Measurements from ENCODE around the gene PJA2. TPM values are rescaled to one million over a fixed set of nuclear protein-coding genes. Genes with fewer than 3 reads are reported as not detected.
A peak's percentile ranks its signal among the peaks of the same experiment; 100 is the strongest.

The PJA2 gene
- total RNA-seq, 4 donors from 2014 or later = 160 to 297 (median 181) TPM

DNA sequence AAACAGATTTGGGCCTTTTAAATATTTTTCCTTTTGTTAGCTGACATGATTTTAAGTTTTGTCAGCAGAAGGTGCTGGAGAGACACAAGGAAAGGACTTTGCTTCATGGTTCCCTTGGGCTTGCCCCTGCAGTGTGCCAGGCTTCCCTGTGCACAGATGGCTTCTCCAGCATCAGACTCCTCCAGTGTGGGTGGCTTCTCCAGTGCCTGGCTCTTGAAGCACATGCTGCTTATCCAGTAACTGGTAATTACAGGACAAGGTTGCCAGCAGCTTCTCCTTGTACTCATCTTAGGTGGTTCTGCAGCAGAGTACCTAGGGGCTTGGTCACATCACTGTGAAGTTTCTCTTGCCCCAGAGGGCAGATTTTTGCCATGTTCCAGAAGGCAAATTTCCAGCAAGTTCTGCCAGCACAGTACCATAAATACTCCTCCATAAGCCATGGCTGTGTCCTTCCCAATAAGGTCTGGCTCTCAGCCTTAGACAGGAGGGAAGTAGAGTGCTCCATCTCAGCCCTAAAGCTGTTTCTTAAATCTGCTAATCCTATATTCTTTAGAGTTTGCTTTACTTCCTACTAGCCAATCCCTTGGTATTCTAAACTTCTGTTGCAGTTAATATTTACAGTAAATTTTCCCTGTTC lies 62.4 kb downstream of the PJA2 start:
- Histone ChIP-seq H3K4me1 (peaks cover 10 to 80% (median 12%) of the 10 kb centered on the region in 3 donors), H3K27ac (peak overlapping the region in 3 of 4 donors; percentile 9 to 44 (median 30)), H3K4me3 (no peak overlapping the region), H3K9me3 (no peaks in the 10 kb centered on the region), H3K27me3 (no peaks in the 10 kb centered on the region), H3K36me3 (peaks cover 0 to 37% of the 10 kb centered on the region in 2 donors)
- no peak for ATAC-seq
- TF ChIP-seq POLR2AphosphoS5 (IDR thresholded peaks at IDR 0.05) = no peak
- TF ChIP-seq, protein P1, sequence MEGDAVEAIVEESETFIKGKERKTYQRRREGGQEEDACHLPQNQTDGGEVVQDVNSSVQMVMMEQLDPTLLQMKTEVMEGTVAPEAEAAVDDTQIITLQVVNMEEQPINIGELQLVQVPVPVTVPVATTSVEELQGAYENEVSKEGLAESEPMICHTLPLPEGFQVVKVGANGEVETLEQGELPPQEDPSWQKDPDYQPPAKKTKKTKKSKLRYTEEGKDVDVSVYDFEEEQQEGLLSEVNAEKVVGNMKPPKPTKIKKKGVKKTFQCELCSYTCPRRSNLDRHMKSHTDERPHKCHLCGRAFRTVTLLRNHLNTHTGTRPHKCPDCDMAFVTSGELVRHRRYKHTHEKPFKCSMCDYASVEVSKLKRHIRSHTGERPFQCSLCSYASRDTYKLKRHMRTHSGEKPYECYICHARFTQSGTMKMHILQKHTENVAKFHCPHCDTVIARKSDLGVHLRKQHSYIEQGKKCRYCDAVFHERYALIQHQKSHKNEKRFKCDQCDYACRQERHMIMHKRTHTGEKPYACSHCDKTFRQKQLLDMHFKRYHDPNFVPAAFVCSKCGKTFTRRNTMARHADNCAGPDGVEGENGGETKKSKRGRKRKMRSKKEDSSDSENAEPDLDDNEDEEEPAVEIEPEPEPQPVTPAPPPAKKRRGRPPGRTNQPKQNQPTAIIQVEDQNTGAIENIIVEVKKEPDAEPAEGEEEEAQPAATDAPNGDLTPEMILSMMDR (IDR thresholded peaks at IDR 0.05) = peak in 1 of 4 experiments; percentile 8

DNA sequence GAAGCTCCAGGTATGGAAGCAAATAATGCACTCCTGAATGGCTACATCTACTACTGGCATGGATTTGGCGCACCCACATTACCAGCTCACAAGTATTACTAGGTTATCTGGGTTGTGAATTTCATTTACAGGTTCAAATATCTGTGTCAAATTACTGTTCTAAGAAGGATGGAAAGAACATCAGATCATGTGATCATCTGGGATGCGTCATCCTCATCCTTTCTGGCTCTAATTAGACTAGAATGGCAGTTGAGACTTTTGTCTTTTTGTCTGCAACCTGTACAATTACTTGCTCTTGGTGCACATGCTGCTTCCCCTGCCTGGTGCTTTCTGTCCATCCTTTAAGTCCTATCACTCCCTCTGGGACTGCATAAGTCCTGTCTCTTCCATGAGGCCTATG lies 64.1 kb downstream of the PJA2 start:
- H3K36me3 ChIP-seq = peaks cover 0 to 37% of the 10 kb centered on the region in 2 donors
- no peaks in the 10 kb centered on the region for H3K9me3 ChIP-seq
- no peak for ATAC-seq
- no peak for TF ChIP-seq EP300 (IDR thresholded peaks at IDR 0.05)
- TF ChIP-seq POLR2AphosphoS5 (IDR thresholded peaks at IDR 0.05) = no peak
- no peak for TF ChIP-seq POLR2A (IDR thresholded peaks at IDR 0.05)
- H3K27ac ChIP-seq = peak overlapping the region in 1 of 4 donors; percentile 44
- H3K4me3 ChIP-seq = no peak overlapping the region
- H3K27me3 ChIP-seq = no peaks in the 10 kb centered on the region
- peaks cover 10 to 64% (median 12%) of the 10 kb centered on the region in 3 donors for H3K4me1 ChIP-seq
- 67 to 82% methylated on average over 2 of the region's 2 CpGs for WGBS, 2 donors (ENCODE audit: low coverage in 1 of 2)

DNA sequence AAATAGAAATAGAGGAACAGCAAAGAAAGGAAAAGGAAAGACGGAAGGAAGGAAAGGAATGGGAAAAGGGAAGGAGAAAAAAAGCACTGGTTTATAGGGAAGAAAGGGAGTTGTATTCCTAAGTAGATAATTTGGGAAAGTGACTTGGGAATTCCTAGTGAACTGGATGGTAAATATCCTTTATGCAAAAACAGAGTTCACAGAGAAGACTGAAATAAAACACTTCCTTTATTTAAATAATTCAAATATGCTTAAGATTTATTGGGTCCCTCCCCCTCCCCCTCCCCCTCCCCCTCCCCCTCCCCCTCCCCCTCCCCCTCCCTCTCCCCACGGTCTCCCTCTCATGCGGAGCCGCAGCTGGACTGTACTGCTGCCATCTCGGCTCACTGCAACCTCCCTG lies 69.4 kb downstream of the PJA2 start:
- H3K4me1 ChIP-seq = peaks cover 0 to 32% (median 3%) of the 10 kb centered on the region in 3 donors
- ATAC-seq = no peak
- WGBS, 2 donors (ENCODE audit: low coverage in 1 of 2) = 90% methylated on average over 1 of the region's 5 CpGs; no CpG with 5 or more reads in 1 of the 2 donors
- H3K9me3 ChIP-seq = no peaks in the 10 kb centered on the region
- peaks cover 0 to 49% of the 10 kb centered on the region in 2 donors for H3K36me3 ChIP-seq
- TF ChIP-seq, protein P1 (IDR thresholded peaks at IDR 0.05) = no peak
- TF ChIP-seq POLR2AphosphoS5 (IDR thresholded peaks at IDR 0.05) (no peak), EP300 (IDR thresholded peaks at IDR 0.05) (no peak), POLR2A (IDR thresholded peaks at IDR 0.05) (no peak)
- no peak overlapping the region for H3K27ac ChIP-seq
- H3K4me3 ChIP-seq = no peak overlapping the region
- no peaks in the 10 kb centered on the region for H3K27me3 ChIP-seq

DNA sequence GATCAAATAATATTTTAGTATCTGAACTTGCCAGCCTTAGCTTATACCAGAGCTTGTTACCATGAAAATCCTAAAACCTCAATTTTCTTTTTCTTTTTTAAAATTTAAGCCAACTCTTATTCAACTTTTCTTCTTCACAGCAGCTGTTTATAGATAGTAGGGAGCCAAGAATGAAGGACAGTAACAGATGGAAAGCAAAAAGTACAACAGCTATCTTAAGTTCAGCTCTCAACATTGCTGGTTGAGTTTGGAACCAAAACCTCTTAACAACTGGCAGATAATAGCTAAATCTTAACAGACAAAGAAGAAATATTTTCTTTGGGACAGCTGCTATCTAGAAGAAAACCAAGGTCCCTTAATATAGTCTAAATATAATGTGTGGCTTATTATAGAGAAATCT lies 74.7 kb downstream of the PJA2 start:
- Histone ChIP-seq H3K27ac (peak overlapping the region in 1 of 4 donors; percentile 32), H3K4me1 (peaks cover 4 to 38% (median 5%) of the 10 kb centered on the region in 3 donors), H3K4me3 (no peak overlapping the region), H3K27me3 (no peaks in the 10 kb centered on the region), H3K36me3 (peaks cover 0 to 42% of the 10 kb centered on the region in 2 donors), H3K9me3 (no peaks in the 10 kb centered on the region)
- TF ChIP-seq POLR2A (IDR thresholded peaks at IDR 0.05) (no peak), EP300 (IDR thresholded peaks at IDR 0.05) (no peak), POLR2AphosphoS5 (IDR thresholded peaks at IDR 0.05) (no peak)
- TF ChIP-seq, protein P1 (IDR thresholded peaks at IDR 0.05) = no peak
- ATAC-seq = no peak

GRCh38 chr5:109334056-109334455 lies 75.7 kb downstream of the PJA2 start:
- Histone ChIP-seq H3K36me3 (peaks cover 0 to 44% of the 10 kb centered on the region in 2 donors), H3K27me3 (no peaks in the 10 kb centered on the region), H3K4me1 (peaks cover 6 to 48% (median 14%) of the 10 kb centered on the region in 3 donors), H3K4me3 (no peak overlapping the region), H3K27ac (no peak overlapping the region), H3K9me3 (no peaks in the 10 kb centered on the region)
- TF ChIP-seq, protein P1 (IDR thresholded peaks at IDR 0.05) = no peak
- TF ChIP-seq POLR2AphosphoS5 (IDR thresholded peaks at IDR 0.05) (no peak), EP300 (IDR thresholded peaks at IDR 0.05) (no peak), POLR2A (IDR thresholded peaks at IDR 0.05) (no peak)
- no peak for ATAC-seq
- WGBS, 2 donors (ENCODE audit: low coverage in 1 of 2) = 100% methylated on average over 1 of the region's 1 CpG

All from gastroesophageal sphincter (tissue), 4 donors.